IPS-20b (cell line): ENCODE measurements around the gene GLI3.

ENCODE experiments used
- H3K27ac ChIP-seq: one replicate; pipeline ENCODE4 v1.5.1; 2013; ENCODE audit warnings: low read length
- H3K27me3 ChIP-seq: 2 replicates; pipeline ENCODE4 v1.6.1; 2013; ENCODE audit warnings: mild to moderate bottlenecking, low read length, inconsistent platforms; ENCODE audit not compliant: insufficient read depth
- H3K36me3 ChIP-seq: 2 replicates; pipeline ENCODE4 v1.6.1; 2013; ENCODE audit warnings: low read depth, mild to moderate bottlenecking, inconsistent platforms, low read length, moderate library complexity; ENCODE audit not compliant: insufficient read depth
- H3K4me1 ChIP-seq: 2 replicates; pipeline ENCODE4 v1.6.1; 2013; ENCODE audit warnings: mild to moderate bottlenecking, control low read depth, inconsistent platforms, low read length, moderate library complexity; ENCODE audit not compliant: insufficient read depth
- H3K4me3 ChIP-seq: 2 replicates; pipeline ENCODE4 v1.5.1; 2013; ENCODE audit warnings: mild to moderate bottlenecking, low read length, inconsistent platforms
- H3K9ac ChIP-seq: 2 replicates; pipeline ENCODE4 v1.6.1; 2013; ENCODE audit warnings: low read depth, mild to moderate bottlenecking, inconsistent platforms, low read length, moderate library complexity
- H3K9me3 ChIP-seq: 2 replicates; pipeline ENCODE4 v1.6.1; 2013; ENCODE audit warnings: mild to moderate bottlenecking, low read depth, low read length, inconsistent platforms; ENCODE audit not compliant: insufficient read depth

GLI3 gene

DNA sequence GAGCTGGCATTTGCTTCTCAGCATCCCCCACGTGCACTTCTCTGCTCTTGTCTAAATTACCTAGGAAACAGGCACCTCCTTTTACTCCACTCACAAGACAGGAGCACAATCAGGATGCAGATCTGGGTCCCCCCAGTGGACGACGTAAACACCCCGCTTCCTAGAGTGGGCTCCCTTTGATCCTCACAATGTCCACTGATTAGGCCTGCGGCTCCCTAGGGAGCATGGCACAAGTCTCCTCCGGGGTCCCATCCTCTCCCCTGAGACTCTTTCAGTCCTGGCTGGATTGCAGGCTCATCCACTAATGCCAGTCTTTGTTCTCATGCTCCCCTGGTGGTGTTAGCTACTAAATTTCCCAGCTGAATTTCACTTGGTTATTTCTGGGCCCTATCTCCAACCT lies 98.3 kb downstream of the GLI3 start:
- no peak overlapping the region for H3K9ac ChIP-seq
- H3K27ac ChIP-seq, result no peak overlapping the region
- H3K27me3 ChIP-seq, result no peaks in the 10 kb centered on the region
- peaks cover 21% of the 10 kb centered on the region; the same call in 1 of the 2 replicates for H3K4me1 ChIP-seq
- no peak overlapping the region for H3K4me3 ChIP-seq
- no peaks in the 10 kb centered on the region for H3K9me3 ChIP-seq
- H3K36me3 ChIP-seq, result 0 out of 2 replicates have a peak, but pooled peaks cover 3% of the 10 kb centered on the region

DNA sequence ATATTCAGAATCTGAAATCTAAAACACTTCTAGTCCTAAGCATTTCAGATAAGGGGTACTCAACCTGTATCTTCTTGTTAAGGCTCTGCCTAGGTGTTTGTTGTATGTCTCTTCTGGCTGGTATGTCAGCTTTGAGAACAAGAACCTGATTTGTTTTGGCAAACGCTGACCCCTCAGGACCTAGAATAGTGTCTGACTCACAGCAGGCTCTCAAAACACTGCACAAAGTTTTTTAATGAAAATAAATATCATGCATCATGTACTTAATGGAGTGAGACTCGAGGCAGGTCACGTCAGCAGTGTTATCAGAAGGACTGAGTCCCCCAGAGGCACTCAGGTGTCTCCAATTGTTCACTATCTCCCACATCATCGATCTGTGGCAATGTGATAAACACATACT lies 99.1 kb downstream of the GLI3 start:
- no peak overlapping the region for H3K27ac ChIP-seq

DNA sequence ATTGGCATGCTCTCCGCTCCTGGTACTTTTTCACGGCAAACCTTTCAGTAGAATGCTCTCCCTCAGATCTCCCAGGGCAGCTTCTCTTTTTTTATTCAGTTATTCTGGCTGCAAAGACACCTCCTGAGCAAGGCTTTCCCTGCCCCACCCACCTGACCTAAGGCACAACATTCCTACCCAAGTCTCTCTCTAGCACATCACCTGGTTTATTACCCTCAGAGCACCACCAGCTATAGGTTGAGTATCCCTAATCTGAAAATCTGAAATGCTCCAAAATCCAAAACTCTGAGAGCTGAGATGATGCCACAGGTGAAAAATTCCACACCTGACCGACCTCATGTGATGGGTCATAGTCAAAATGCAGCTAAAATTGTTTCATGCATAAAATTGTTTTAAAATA lies 99.6 kb downstream of the GLI3 start:
- H3K27ac ChIP-seq, result no peak overlapping the region
- H3K9me3 ChIP-seq, result no peaks in the 10 kb centered on the region
- no peaks in the 10 kb centered on the region for H3K36me3 ChIP-seq
- H3K27me3 ChIP-seq, result no peaks in the 10 kb centered on the region
- H3K4me3 ChIP-seq, result no peak overlapping the region
- no peak overlapping the region for H3K9ac ChIP-seq
- H3K4me1 ChIP-seq, result peaks cover 21% of the 10 kb centered on the region; the same call in 1 of the 2 replicates

More for the DNA sequence above, 99.1 kb downstream of the GLI3 start:
- H3K4me1 ChIP-seq, result peaks cover 21% of the 10 kb centered on the region; the same call in 1 of the 2 replicates
- no peaks in the 10 kb centered on the region for H3K9me3 ChIP-seq
- no peaks in the 10 kb centered on the region for H3K27me3 ChIP-seq
- no peak overlapping the region for H3K9ac ChIP-seq
- H3K4me3 ChIP-seq, result no peak overlapping the region
- 0 out of 2 replicates have a peak, but pooled peaks cover under 1% of the 10 kb centered on the region for H3K36me3 ChIP-seq

DNA sequence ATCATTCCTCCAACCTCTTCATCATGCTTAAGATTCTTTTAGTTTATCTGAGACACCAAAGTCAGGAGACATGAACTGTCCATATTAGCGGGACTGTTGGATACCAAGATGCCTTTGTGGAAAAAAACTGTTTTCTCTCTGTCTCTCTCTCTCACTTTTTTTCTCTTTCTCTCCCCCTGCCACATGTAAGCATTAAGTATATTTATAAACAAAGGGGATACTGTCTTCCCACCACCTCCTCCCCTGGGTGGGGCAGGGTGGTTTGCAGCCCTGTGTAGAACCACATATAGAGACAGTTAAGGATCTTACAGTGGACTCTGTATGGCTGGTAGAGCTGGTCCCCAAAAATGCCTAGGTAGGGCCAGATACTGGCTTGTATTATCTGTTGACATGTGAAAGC lies 101.3 kb downstream of the GLI3 start:
- no peak overlapping the region for H3K9ac ChIP-seq
- H3K27me3 ChIP-seq, result no peaks in the 10 kb centered on the region
- no peak overlapping the region for H3K4me3 ChIP-seq
- no peaks in the 10 kb centered on the region for H3K9me3 ChIP-seq
- H3K4me1 ChIP-seq, result peaks cover 21% of the 10 kb centered on the region; the same call in 1 of the 2 replicates
- H3K27ac ChIP-seq, result no peak overlapping the region
- H3K36me3 ChIP-seq, result no peaks in the 10 kb centered on the region

DNA sequence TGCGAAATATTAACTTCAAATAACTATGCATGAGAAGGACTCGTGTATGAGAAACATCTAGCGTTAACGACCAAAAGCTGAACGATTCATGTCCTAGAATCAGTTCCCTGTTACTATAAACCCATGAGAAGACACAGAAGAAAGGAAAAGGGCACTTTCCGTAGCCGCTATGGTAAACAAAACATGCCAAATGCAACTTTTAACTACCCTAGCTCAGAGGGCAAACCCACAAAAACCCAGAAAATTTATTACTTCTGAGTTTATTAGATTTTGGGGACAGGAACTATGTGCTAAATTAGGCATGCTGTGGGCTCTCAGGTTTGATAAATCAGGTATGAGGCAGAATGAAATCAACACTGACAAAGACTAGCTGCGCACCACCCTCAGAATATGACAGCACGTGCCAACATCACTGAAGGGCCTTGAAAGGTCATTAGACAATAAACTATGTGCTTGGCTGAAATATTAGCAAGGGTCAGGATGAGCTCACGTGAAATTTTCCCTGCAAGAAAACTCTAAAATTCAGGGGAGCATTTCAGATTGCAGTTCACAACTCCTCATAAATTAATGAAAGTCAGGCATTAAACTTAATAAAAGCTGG lies 102.6 kb downstream of the GLI3 start:
- Histone ChIP-seq H3K27me3 (no peaks in the 10 kb centered on the region), H3K9me3 (no peaks in the 10 kb centered on the region), H3K36me3 (no peaks in the 10 kb centered on the region; the same call in 1 of the 2 replicates), H3K4me1 (peaks cover 21% of the 10 kb centered on the region; the same call in 1 of the 2 replicates), H3K27ac (no peak overlapping the region), H3K4me3 (no peak overlapping the region), H3K9ac (no peak overlapping the region)

- Histone ChIP-seq H3K4me3 (no peak overlapping the region), H3K9ac (no peak overlapping the region), H3K27me3 (no peaks in the 10 kb centered on the region), H3K27ac (no peak overlapping the region), H3K9me3 (no peaks in the 10 kb centered on the region), H3K36me3 (no peaks in the 10 kb centered on the region; the same call in 1 of the 2 replicates), H3K4me1 (peaks cover 13% of the 10 kb centered on the region; the same call in 1 of the 2 replicates)
Measured at GRCh38 chr7:42133321-42133720, 103.7 kb downstream of the GLI3 start.

DNA sequence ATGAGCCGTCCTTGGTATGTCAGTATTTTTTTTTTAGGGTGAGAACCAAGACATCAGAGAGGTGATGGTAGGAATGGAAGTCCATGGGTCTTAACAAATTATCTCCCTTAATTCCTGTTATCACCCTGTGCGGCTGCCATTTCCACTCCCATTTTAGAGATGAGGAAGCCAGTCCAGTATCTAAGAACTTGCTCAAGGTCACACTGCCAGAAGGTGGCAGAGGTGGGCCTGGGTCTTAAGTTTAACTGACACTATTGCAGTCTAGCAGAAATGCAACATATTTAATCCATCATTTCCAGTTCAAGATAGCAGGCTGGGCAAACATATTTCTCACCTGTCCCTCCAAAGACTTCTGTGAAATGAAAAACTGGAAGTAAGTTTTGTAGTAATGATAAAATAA lies 108.3 kb downstream of the GLI3 start:
- H3K27me3 ChIP-seq, result no peaks in the 10 kb centered on the region
- H3K4me3 ChIP-seq, result no peak overlapping the region
- no peaks in the 10 kb centered on the region for H3K9me3 ChIP-seq
- no peak overlapping the region for H3K9ac ChIP-seq
- no peaks in the 10 kb centered on the region; the same call in 1 of the 2 replicates for H3K4me1 ChIP-seq
- H3K36me3 ChIP-seq, result no peaks in the 10 kb centered on the region; the same call in 1 of the 2 replicates
- H3K27ac ChIP-seq, result no peak overlapping the region

- Histone ChIP-seq H3K27me3 (no peaks in the 10 kb centered on the region), H3K9ac (no peak overlapping the region), H3K4me3 (no peak overlapping the region), H3K27ac (no peak overlapping the region), H3K9me3 (no peaks in the 10 kb centered on the region), H3K4me1 (no peaks in the 10 kb centered on the region; the same call in 1 of the 2 replicates), H3K36me3 (no peaks in the 10 kb centered on the region; the same call in 1 of the 2 replicates)
Measured at GRCh38 chr7:42127232-42127622, 109.8 kb downstream of the GLI3 start.

GRCh38 chr7:42126475-42127231 lies 110.4 kb downstream of the GLI3 start:
- no peak overlapping the region for H3K4me3 ChIP-seq

DNA sequence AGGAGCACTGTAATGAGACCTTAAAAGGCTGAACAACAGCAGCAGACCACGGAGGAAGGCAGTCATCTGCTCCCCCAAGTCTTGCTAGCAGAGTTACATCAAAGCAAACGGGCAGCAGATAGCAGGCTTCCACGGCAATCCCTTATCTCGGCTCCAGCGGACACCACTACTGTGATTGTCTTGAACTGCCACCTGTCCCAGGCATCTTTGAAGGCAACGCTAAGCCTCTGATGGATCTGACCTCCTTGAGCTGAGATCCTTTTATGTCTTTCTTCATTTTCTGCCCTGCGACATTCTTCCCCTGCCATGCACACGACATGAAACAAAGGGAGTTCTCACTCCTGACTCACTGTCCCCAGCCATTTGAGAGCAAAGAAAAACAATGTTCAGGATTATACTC lies 111.7 kb downstream of the GLI3 start:
- H3K9me3 ChIP-seq, result no peaks in the 10 kb centered on the region
- H3K4me1 ChIP-seq, result no peaks in the 10 kb centered on the region; the same call in 1 of the 2 replicates
- H3K36me3 ChIP-seq, result no peaks in the 10 kb centered on the region; the same call in 1 of the 2 replicates
- H3K9ac ChIP-seq, result peak overlapping the region; percentile 10; the same call in 1 of the 2 replicates
- H3K4me3 ChIP-seq, result no peak overlapping the region
- no peak overlapping the region for H3K27ac ChIP-seq
- no peaks in the 10 kb centered on the region for H3K27me3 ChIP-seq

More at GRCh38 chr7:42126475-42127231, 110.4 kb downstream of the GLI3 start:
- no peak overlapping the region for H3K27ac ChIP-seq
- no peaks in the 10 kb centered on the region for H3K27me3 ChIP-seq
- no peaks in the 10 kb centered on the region for H3K9me3 ChIP-seq
- no peaks in the 10 kb centered on the region; the same call in 1 of the 2 replicates for H3K4me1 ChIP-seq
- H3K9ac ChIP-seq, result no peak overlapping the region
- H3K36me3 ChIP-seq, result no peaks in the 10 kb centered on the region; the same call in 1 of the 2 replicates

- Histone ChIP-seq H3K36me3 (no peaks in the 10 kb centered on the region), H3K9me3 (no peaks in the 10 kb centered on the region), H3K27me3 (no peaks in the 10 kb centered on the region), H3K4me1 (no peaks in the 10 kb centered on the region; the same call in 1 of the 2 replicates), H3K27ac (no peak overlapping the region), H3K4me3 (no peak overlapping the region), H3K9ac (no peak overlapping the region)
Measured at GRCh38 chr7:42123716-42124115, 113.3 kb downstream of the GLI3 start.
